SK-N-SH (cell line): Measurements from ENCODE around the gene MUC5B. TPM values are rescaled to one million over a fixed set of nuclear protein-coding genes. Genes with fewer than 3 reads are reported as not detected.

Experiments
- CTCF ChIA-PET: fragments of 300-600, 350-600 bp; formaldehyde crosslinking; extraction: SDS; loops from one replicate; lab custom pipeline; 2021; lab: Yijun Ruan, JAX
- POLR2A ChIA-PET: fragments of 350-600 bp; sonication (Branson Sonifier 250); formaldehyde crosslinking; extraction: SDS; loops from one replicate; lab custom pipeline; 2020; ENCODE audit warnings: antibody characterized with exemption, inconsistent platforms; lab: Yijun Ruan, JAX
- DNase-seq: peaks from one replicate; pipeline ENCODE4 v3.0.0; 2012
- H2AFZ ChIP-seq: fragments of 200-600 bp; sonication (generic); 2 replicates; pipeline ENCODE4 v1.8.1; 2016; ENCODE audit warnings: antibody characterized with exemption, mild to moderate bottlenecking, low read depth
- H3F3A ChIP-seq: fragments of 200-600 bp; sonication (generic); replicated peaks from 2 replicates; pipeline ENCODE3; 2016; ENCODE audit warnings: antibody characterized with exemption, mild to moderate bottlenecking; ENCODE audit not compliant: insufficient read depth
- H3K27ac ChIP-seq, 2 experiments: fragments of 200-500 bp in 1 of 2; fragments of 200-600 bp in 1 of 2; sonication (Bioruptor generic) in 1 of 2; sonication (generic), shearing (Covaris generic) in 1 of 2; 2 replicates each; pipeline versions ENCODE4 v1.5.1 to v1.6.1; 2014 to 2016; ENCODE audit warnings: low read depth in 2 of 2, inconsistent platforms in 1 of 2, low read length in 1 of 2, mild to moderate bottlenecking in 1 of 2, mixed read lengths in 1 of 2
- H3K27me3 ChIP-seq: fragments of 200-600 bp; sonication (generic), shearing (Covaris generic); 2 replicates; pipeline ENCODE4 v1.6.1; 2016; ENCODE audit warnings: mixed run types; ENCODE audit not compliant: insufficient read depth
- H3K36me3 ChIP-seq, 2 experiments: fragments of 200-500 bp in 1 of 2; fragments of 200-600 bp in 1 of 2; sonication (Bioruptor generic) in 1 of 2; sonication (generic) in 1 of 2; replicated peaks in 1 of 2; 2 replicates each; pipeline versions ENCODE3 to v1.5.1; 2014 to 2016; ENCODE audit warnings: low read length in 1 of 2, mild to moderate bottlenecking in 1 of 2; ENCODE audit not compliant: insufficient read depth in 2 of 2, control insufficient read depth in 1 of 2
- H3K4me1 ChIP-seq, 2 experiments: fragments of 200-500 bp in 1 of 2; fragments of 200-600 bp in 1 of 2; sonication (Bioruptor generic) in 1 of 2; sonication (generic), shearing (Covaris generic) in 1 of 2; 2 replicates each; pipeline versions ENCODE4 v1.5.1 to v1.6.1; 2014 to 2016; ENCODE audit warnings: low read depth in 1 of 2, low read length in 1 of 2, mixed run types in 1 of 2; ENCODE audit not compliant: insufficient read depth in 2 of 2, control insufficient read depth in 1 of 2
- H3K4me2 ChIP-seq: fragments of 200-600 bp; sonication (generic), shearing (Covaris generic); 2 replicates; pipeline ENCODE4 v1.6.1; 2017; ENCODE audit warnings: mixed run types
- H3K4me3 ChIP-seq, 2 experiments: fragments of 200-500 bp in 1 of 2; fragments of 200-600 bp in 1 of 2; sonication (Bioruptor generic) in 1 of 2; sonication (generic), shearing (Covaris generic) in 1 of 2; 2 replicates each; pipeline versions ENCODE4 v1.5.1 to v1.8.1; 2014 to 2016; ENCODE audit warnings: low read depth in 2 of 2, inconsistent platforms in 1 of 2, low read length in 1 of 2, mild to moderate bottlenecking in 1 of 2, mixed read lengths in 1 of 2, moderate library complexity in 1 of 2
- H3K79me2 ChIP-seq: fragments of 200-600 bp; sonication (generic); 2 replicates; pipeline ENCODE4 v1.8.1; 2017; ENCODE audit warnings: mild to moderate bottlenecking; ENCODE audit not compliant: insufficient read depth
- H3K9ac ChIP-seq: fragments of 200-600 bp; sonication (generic); 2 replicates; pipeline ENCODE4 v1.6.1; 2017; ENCODE audit warnings: mixed run types
- H3K9me2 ChIP-seq: fragments of 200-600 bp; sonication (generic); 2 replicates; pipeline ENCODE4 v1.6.1; 2017; ENCODE audit warnings: mixed run types
- H3K9me3 ChIP-seq: fragments of 200-600 bp; sonication (generic); 2 replicates; pipeline ENCODE4 v1.6.1; 2017; ENCODE audit warnings: mixed run types, mild to moderate bottlenecking, moderate library complexity
- H4K20me1 ChIP-seq: fragments of 200-600 bp; sonication (generic); 2 replicates; pipeline ENCODE4 v1.6.1; 2017; ENCODE audit warnings: mild to moderate bottlenecking, mixed run types; ENCODE audit not compliant: insufficient read depth
- GABPA ChIP-seq: IDR thresholded peaks from 2 replicates; pipeline ENCODE4 v1.4.0; 2012; ENCODE audit warnings: low read depth, mild to moderate bottlenecking
- RFX5 ChIP-seq: IDR thresholded peaks from 2 replicates; pipeline ENCODE4 v1.6.1; 2012; ENCODE audit warnings: mild to moderate bottlenecking, improper control_type of control experiment, low read length
- RXRA ChIP-seq: IDR thresholded peaks from 2 replicates; pipeline ENCODE4 v1.4.0; 2012; ENCODE audit warnings: low read depth, mild to moderate bottlenecking, borderline replicate concordance
- WGBS: methylation state at CpG from one replicate; pipeline ENCODE4 v1.1.6; 2017; ENCODE audit warnings: low lambda C conversion rate; 5-methylcytosine and 5-hydroxymethylcytosine counted together
- polyA plus RNA-seq, 3 experiments: library from polyadenylated mRNA; depleted of rRNA; stranded (reverse); fragments of >200 nt; gene quantifications; 2 replicates each; pipeline ENCODE4 v1.2.3, GENCODE V29; 2012
- TF ChIP-seq, protein P1 (sequence below): IDR thresholded peaks from 2 replicates; pipeline ENCODE4 v1.6.1; 2012; ENCODE audit warnings: mild to moderate bottlenecking, low read depth, low read length, moderate library complexity
- TF ChIP-seq, protein P2 (sequence below): fragments of 150-350 bp; IDR thresholded peaks from 2 replicates; pipeline ENCODE4 v1.6.1; 2017; ENCODE audit warnings: antibody characterized with exemption, low read length, low read depth, borderline replicate concordance

MUC5B gene
- polyA plus RNA-seq, 1 of the 3 experiments (the other 2 are of a cell fraction), result not detected

DNA sequence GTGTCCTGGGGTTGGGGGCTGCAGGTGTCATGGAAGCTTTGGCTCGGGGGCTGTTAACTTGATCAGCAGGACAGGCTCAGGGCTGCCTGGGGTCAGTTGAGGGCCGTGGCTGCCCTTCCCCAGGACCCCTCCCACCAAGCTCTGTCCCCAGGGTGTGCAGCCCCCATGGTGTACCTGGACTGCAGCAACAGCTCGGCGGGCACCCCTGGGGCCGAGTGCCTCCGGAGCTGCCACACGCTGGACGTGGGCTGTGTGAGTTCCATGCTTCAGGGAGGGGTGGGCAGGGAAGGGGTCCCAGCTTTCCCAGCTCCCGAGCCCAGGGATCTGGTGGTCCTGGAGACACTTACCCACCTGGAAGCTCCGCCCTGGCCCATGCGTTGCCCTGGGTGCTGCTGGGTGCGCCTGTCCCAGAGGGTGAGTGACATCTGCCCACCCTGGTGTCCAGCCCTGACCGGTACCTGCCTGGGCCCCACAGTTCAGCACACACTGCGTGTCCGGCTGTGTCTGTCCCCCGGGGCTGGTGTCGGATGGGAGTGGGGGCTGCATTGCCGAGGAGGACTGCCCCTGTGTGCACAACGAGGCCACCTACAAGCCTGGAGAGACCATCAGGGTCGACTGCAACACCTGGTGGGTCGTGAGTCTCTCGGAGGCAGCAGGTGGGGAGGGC lies 11.3 kb downstream of the MUC5B start:
- H3K4me3 ChIP-seq, result no peak overlapping the region
- no peaks in the 10 kb centered on the region for H3K9me2 ChIP-seq
- no peak overlapping the region for H3K4me2 ChIP-seq
- POLR2A ChIA-PET, result no interaction called here
- H3K27me3 ChIP-seq, result no peaks in the 10 kb centered on the region
- H2AFZ ChIP-seq, result no peak overlapping the region
- no peaks in the 10 kb centered on the region for H3K9me3 ChIP-seq
- TF ChIP-seq RFX5, result no peak
- TF ChIP-seq, protein P1, sequence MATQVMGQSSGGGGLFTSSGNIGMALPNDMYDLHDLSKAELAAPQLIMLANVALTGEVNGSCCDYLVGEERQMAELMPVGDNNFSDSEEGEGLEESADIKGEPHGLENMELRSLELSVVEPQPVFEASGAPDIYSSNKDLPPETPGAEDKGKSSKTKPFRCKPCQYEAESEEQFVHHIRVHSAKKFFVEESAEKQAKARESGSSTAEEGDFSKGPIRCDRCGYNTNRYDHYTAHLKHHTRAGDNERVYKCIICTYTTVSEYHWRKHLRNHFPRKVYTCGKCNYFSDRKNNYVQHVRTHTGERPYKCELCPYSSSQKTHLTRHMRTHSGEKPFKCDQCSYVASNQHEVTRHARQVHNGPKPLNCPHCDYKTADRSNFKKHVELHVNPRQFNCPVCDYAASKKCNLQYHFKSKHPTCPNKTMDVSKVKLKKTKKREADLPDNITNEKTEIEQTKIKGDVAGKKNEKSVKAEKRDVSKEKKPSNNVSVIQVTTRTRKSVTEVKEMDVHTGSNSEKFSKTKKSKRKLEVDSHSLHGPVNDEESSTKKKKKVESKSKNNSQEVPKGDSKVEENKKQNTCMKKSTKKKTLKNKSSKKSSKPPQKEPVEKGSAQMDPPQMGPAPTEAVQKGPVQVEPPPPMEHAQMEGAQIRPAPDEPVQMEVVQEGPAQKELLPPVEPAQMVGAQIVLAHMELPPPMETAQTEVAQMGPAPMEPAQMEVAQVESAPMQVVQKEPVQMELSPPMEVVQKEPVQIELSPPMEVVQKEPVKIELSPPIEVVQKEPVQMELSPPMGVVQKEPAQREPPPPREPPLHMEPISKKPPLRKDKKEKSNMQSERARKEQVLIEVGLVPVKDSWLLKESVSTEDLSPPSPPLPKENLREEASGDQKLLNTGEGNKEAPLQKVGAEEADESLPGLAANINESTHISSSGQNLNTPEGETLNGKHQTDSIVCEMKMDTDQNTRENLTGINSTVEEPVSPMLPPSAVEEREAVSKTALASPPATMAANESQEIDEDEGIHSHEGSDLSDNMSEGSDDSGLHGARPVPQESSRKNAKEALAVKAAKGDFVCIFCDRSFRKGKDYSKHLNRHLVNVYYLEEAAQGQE, result no peak
- TF ChIP-seq, protein P2, sequence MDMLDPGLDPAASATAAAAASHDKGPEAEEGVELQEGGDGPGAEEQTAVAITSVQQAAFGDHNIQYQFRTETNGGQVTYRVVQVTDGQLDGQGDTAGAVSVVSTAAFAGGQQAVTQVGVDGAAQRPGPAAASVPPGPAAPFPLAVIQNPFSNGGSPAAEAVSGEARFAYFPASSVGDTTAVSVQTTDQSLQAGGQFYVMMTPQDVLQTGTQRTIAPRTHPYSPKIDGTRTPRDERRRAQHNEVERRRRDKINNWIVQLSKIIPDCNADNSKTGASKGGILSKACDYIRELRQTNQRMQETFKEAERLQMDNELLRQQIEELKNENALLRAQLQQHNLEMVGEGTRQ, result no peak
- WGBS, result 51% methylated on average over 6 of the region's 22 CpGs
- no peak overlapping the region for H3K9ac ChIP-seq
- peak; percentile 33 for DNase-seq
- H3K27ac ChIP-seq, result no peak overlapping the region
- no peaks in the 10 kb centered on the region for H3K79me2 ChIP-seq
- CTCF ChIA-PET, result interaction anchor here (3.2 kb wide), 1 partner anchor 31 kb away, joined by 8 read pairs; no protein-coding TSS in a partner anchor
- H4K20me1 ChIP-seq, result no peaks in the 10 kb centered on the region
- H3F3A ChIP-seq, result no peaks in the 10 kb centered on the region
- H3K36me3 ChIP-seq, result no peaks in the 10 kb centered on the region
- H3K4me1 ChIP-seq, result peaks cover 0 to 2% of the 10 kb centered on the region in 2 experiments; a peak in 1 of 4 replicates

- ChIA-PET POLR2A (no interaction called here), CTCF (interaction anchor here (3.2 kb wide), 1 partner anchor 32 kb away, joined by 8 read pairs; no protein-coding TSS in a partner anchor)
- H3K4me2 ChIP-seq, result no peak overlapping the region
- no peaks in the 10 kb centered on the region for H3K9me3 ChIP-seq
- no peaks in the 10 kb centered on the region for H3K9me2 ChIP-seq
- H3K4me1 ChIP-seq, result peaks cover 0 to 2% of the 10 kb centered on the region in 2 experiments; a peak in 1 of 4 replicates
- TF ChIP-seq GABPA (no peak), RXRA (no peak)
- H3K4me3 ChIP-seq, result no peak overlapping the region
- no peaks in the 10 kb centered on the region for H3K27me3 ChIP-seq
- DNase-seq, result peak; percentile 29
- H3K36me3 ChIP-seq, result no peaks in the 10 kb centered on the region
- H3K27ac ChIP-seq, result no peak overlapping the region
- no peaks in the 10 kb centered on the region for H4K20me1 ChIP-seq
- H3K9ac ChIP-seq, result no peak overlapping the region
- no peaks in the 10 kb centered on the region for H3F3A ChIP-seq
- H2AFZ ChIP-seq, result no peak overlapping the region
- no peaks in the 10 kb centered on the region for H3K79me2 ChIP-seq
- 80% methylated on average over 10 of the region's 23 CpGs for WGBS
Measured at GRCh38 chr11:1234771-1235305, 12.0 kb downstream of the MUC5B start.
